ENCODE measurements around the gene CPZ.

GRCh38 chr4:8648816-8649630 lies 56.5 kb downstream of the CPZ start:
- TF ChIP-seq CTCF (conservative IDR thresholded peaks at IDR 0.05) (no peak), EZH2 (IDR thresholded peaks at IDR 0.05; ENCODE audit: low read depth) (no peak)
